Esophagus squamous epithelium (tissue), 4 donors: ENCODE results near the gene SNTN.

Experiments used
- CTCF ChIP-seq, 6 experiments: fragments of 450-650 bp in 4 of 6; fragments of 200-600 bp in 2 of 6; sonication (generic) in 2 of 6; IDR thresholded peaks; one replicate each; pipeline ENCODE4 v1.5.1; 2016 to 2019; ENCODE audit warnings: antibody characterized with exemption in 6 of 6, mild to moderate bottlenecking in 4 of 6, moderate library complexity in 4 of 6
- POLR2A ChIP-seq, 4 donors: fragments of 450-650 bp; IDR thresholded peaks; one replicate each; pipeline ENCODE4 v1.6.1; 2017; ENCODE audit warnings: antibody characterized with exemption in 4 of 4, mild to moderate bottlenecking in 4 of 4, moderate library complexity in 3 of 4

GRCh38 chr3:63607716-63608115 lies 44.8 kb upstream of the SNTN start:
- TF ChIP-seq POLR2A (IDR thresholded peaks at IDR 0.05) (no peak), CTCF (IDR thresholded peaks at IDR 0.05) (no peak)
